Posterior vena cava (tissue), 2 donors: ENCODE results near the gene SDK1. TPM values are rescaled to one million over a fixed set of nuclear protein-coding genes. Genes with fewer than 3 reads are reported as not detected.
"Not testable (repeated sequence)": the region's sequence is repeated elsewhere in the genome, so short reads cannot be mapped to it uniquely, and the experiment has no call there.

Source experiments
- DNase-seq: peaks from one replicate; pipeline ENCODE4 v3.0.0-alpha.2; 2020; ENCODE audit warnings: low spot score
- intact Hi-C, 2 donors: fragments of 100-400 bp; cut with DNase I; formaldehyde crosslinking; loops; one replicate each; pipeline versions ENCODE4 v1.14.1 to v1.14.2; 2022 to 2023
- total RNA-seq, 2 donors: library from RNA; stranded (reverse); fragmentation: NEBNext Ultra II Directional; extraction: Animal tissue kit (Norgen Biotek cat#: 25700); gene quantifications; one replicate each; pipeline ENCODE4 v1.2.1, GENCODE V29; 2021
- donor health status: DM: yes; HTN: yes; CAD: no.
- donor health status: DM: yes; HTN: yes; CAD: no.

Gene SDK1
- total RNA-seq, 2 donors from 2014 or later, result 14.4 to 18.3 TPM

DNA sequence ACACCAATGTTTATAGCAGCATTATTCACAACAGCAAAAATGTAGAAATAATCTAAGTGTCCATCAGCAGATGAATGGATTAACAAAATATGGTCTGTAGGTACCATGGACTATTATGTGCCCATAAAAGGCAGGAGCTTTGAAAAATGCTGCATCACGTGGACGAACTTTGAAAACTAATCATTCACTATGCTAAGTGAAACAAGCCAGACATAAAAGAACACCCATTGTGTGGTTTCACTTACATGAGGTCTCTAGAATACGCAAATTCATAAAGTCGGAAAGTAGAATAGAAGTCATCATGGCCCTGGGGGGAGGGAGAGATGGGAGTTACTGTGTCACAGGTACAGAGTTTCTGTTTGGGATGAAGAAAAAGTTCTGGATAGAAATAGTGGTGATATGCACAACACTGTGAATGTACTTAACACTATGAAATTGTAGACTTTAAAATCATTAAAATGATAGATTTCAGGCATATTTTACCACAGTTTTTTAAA, 377.3 kb downstream of the SDK1 start:
- DNase-seq, result no peak
- intact Hi-C loops, result no loop called here

GRCh38 chr7:3682028-3682710, 381.1 kb downstream of the SDK1 start:
- DNase-seq, result no peak
- intact Hi-C loops, result no loop called here

DNA sequence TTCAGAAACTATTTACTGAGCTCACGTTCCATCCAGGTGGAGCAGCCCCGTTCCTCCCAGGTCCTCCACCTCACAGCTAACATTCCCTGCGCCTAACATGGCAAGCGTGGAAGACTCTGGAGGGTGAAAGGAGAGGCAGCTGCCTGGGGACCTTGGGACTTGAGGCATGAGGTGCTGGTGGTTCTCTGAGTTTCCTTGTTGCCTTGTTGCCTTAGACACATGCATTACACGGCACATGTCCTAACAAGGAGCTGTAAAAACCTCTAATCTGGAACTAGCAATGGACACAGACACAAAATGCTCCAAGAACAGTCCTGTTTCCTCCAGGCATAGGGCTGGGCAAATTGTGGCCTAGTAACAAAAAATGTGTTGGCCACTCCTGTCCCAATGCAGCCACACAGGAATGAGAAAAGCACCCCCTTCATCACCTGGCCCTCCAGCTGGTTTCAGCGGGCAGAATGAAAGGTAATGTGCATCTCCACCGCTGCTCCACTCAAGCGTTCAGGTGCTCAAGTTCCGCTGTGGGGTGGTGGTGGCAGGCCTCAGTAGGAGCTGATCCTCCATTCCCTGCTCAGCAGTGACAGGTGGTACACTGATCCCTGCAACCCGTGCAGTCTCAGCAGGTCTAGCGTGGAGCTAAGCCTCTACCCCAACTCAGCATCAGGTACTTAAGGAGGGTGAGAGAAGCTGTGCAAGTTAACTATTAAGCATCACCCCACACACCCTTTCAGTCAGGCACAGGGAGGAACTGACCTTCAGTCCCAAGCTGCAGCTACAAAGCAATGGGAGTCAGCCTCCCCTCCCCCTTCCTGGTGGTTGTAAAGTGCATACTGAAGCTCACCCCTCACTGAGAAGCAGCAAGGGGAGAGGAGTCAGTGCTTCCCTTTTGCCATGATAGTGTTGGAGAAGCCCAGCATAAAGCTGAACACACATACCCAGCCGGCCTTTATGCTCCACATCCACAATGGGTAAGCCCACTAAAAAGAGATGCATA, 382.8 kb downstream of the SDK1 start:
- intact Hi-C loops, result no loop called here

GRCh38 chr7:3688071-3688470, 387.0 kb downstream of the SDK1 start:
- no peak for DNase-seq

More for the DNA sequence above, 382.8 kb downstream of the SDK1 start:
- DNase-seq, result no peak

DNA sequence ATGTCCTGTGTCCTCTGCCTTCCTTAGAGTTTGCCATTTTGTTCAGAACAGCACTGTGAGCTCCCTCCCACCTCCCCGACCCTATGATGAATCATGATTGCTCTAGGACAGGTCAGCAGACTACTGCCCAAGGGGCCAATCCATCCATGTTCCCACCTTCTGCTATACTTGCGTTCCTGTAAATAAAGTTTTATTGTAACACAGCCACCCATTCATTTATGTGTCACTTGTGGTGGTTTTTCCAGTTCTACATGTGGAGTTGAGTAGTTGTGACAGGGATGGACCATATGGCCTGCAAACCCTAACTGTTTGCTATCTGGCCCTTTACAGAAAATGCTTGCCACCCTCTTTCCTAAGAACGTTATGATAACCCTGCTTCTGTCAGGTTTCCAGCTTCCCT, 387.8 kb downstream of the SDK1 start:
- intact Hi-C loops, result loop anchor here in 1 of 2 donors (2.0 kb wide), 1 partner anchor 500 kb away; no protein-coding TSS in a partner anchor

More at GRCh38 chr7:3688071-3688470, 387.0 kb downstream of the SDK1 start:
- intact Hi-C loops, result loop anchor here in 1 of 2 donors (2.0 kb wide), 1 partner anchor 499 kb away; no protein-coding TSS in a partner anchor

DNA sequence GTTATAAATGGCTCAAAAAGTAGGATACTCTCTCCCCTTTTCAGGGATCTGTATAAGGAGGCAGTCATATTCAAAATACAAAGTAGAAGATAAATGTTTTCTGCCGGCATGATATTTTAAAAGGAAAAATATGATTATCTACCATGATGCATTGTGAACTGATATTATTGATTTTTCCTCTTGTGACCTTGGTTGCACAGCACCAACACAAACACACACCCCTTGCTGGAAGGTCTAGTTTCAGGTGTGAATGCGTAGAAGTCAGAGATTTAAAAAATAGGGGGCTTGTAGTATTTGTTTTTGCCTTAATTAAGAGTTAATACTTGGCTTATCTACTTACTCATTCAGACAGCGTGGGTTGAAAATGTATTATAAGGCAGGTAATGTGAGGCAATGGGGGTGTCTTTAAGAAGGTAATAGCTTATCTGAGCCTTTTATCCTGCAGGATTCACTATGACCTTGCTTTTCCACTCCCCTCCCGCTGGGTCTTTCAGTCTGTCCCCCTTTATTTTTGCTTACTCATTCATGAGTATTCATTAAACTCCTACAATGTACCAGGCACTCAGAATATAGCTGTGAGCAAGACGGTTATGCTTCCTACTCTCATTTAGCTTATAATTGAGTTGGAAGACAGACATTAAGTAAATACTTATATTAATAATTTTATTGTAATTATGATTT, 390.6 kb downstream of the SDK1 start:
- no peak for DNase-seq
- intact Hi-C loops, result no loop called here

More for the DNA sequence above, 387.8 kb downstream of the SDK1 start:
- no peak for DNase-seq

- intact Hi-C loops, result no loop called here
- no peak for DNase-seq
Observed at GRCh38 chr7:3695602-3696001, 394.6 kb downstream of the SDK1 start.

- DNase-seq, result no peak
Observed at GRCh38 chr7:3696113-3696512, 395.1 kb downstream of the SDK1 start.

DNA sequence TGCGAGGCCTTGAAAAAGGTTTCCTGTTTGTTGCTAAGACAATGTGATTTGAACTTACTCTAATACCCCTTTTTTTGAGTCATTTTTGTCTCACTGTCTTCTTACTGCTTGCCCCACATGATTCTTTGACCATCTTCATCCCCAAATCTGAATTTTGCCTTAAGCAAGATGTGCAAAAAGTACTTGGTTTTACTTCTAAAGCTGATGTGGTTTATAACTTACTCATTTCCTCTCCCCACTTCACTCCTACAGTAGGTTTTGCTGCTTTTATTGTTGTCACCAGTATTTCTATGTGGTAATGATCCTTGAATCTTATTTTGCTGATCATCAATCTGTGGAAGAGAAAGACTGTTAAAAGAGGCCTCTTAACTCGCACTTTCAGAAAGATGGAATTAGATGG, 396.4 kb downstream of the SDK1 start:
- DNase-seq, result no peak
- intact Hi-C loops, result no loop called here

More at GRCh38 chr7:3696113-3696512, 395.1 kb downstream of the SDK1 start:
- intact Hi-C loops, result no loop called here

DNA sequence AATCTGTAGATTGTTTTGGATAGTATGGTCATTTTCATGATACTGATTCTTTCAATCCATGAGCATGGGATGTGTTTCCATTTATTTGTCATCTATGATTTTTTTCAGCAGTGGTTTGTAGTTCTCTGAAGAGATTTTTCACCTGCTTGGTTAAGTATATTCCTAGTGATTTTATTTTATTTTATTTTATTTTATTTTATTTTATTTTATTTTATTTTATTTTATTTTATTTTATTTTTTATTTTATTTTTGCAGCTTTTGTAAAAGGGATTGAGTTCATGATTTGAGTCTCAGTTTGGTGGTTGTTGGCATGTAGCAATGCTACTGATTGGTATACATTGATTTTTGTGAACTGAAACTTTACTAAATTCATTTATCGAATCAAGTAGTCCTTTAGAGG, 404.2 kb downstream of the SDK1 start:
- no peak for DNase-seq
- intact Hi-C loops, result no loop called here

DNA sequence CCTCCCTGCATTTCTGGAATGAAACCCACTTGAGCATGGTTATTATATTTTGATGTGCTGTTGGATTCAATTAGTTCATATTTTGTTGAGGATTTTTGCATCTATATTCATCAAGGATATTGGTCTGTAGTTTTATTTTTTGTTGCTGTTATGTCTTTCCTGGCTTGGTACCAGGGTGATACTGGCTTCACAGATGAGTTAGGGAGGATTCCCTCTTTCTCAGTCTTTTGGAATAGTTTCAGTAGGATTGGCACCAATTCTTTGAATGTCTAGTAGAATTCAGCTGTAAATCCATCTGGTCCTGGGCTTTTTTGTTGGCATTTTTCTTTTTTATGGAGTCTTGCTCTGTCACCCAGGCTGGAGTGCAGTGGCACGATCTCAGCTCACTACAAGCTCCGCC, 405.0 kb downstream of the SDK1 start:
- intact Hi-C loops, DNase-seq: not testable (repeated sequence)

DNA sequence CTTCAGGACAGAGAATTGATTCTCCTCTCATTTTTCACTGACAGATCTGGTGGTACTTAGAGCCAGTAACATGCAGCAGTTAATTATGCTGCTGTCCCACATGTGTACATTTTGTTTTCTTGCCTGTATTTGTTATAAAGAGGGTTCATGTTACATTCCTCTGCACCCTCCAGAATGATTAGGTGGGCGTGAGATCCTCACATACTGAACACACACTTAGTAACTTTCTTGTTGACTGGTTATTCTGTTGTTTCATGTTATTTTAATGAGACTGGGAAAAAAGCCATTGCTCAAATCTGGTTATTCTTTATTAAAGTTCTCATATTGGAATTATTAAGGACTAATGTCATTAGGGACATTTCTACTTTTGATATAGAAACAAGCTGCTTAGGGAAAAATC, 409.1 kb downstream of the SDK1 start:
- intact Hi-C loops, result no loop called here

GRCh38 chr7:3710531-3710930, 409.5 kb downstream of the SDK1 start:
- intact Hi-C loops, result no loop called here
- no peak for DNase-seq

More for the DNA sequence above, 409.1 kb downstream of the SDK1 start:
- DNase-seq, result no peak

GRCh38 chr7:3712841-3713240, 411.8 kb downstream of the SDK1 start:
- no peak for DNase-seq
- intact Hi-C loops, result no loop called here

DNA sequence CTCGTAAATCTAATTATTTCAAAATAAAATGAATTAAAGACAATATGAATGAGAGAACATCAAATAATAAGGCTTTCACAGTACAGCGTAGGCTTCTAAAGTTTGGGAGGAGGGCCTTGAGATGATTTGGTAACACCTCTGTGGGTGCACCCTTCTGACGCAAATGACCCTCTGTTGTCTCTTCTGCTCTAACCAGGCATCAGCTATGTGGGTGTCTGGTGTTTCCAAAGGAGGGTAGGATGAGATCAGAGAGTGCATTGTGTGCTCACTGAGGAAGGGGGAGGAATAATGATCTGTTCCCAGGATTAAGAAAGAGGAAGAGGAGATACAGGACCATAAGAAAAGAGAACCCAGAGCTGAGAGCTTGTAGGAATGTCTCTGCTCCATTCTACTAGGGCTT, 420.4 kb downstream of the SDK1 start:
- intact Hi-C loops, result no loop called here

GRCh38 chr7:3722396-3722922, 421.4 kb downstream of the SDK1 start:
- DNase-seq, result no peak
- intact Hi-C loops, result no loop called here

More for the DNA sequence above, 420.4 kb downstream of the SDK1 start:
- DNase-seq, result no peak

GRCh38 chr7:3725155-3726059, 424.4 kb downstream of the SDK1 start:
- intact Hi-C loops, result no loop called here
- no peak for DNase-seq

- intact Hi-C loops, result no loop called here
- DNase-seq, result no peak
Observed at GRCh38 chr7:3730276-3730675, 429.2 kb downstream of the SDK1 start.
